Right lung (tissue), 5 donors: Measurements from ENCODE around the gene FASLG. TPM values are rescaled to one million over a fixed set of nuclear protein-coding genes. Genes with fewer than 3 reads are reported as not detected.

ENCODE experiments used
- DNase-seq, 2 donors: peaks; one replicate each; pipeline ENCODE4 v3.0.0-alpha.2; 2013
- polyA plus RNA-seq, 5 donors: library from polyadenylated mRNA; unstranded; fragments of 120-200 nt; gene quantifications; one replicate each; pipeline versions ENCODE4 v1.2.1 to v1.2.3, GENCODE V29; 2013; ENCODE audit warnings: inconsistent platforms in 1 of 5, low replicate concordance in 1 of 5; ENCODE audit not compliant: insufficient read length in 5 of 5, insufficient read depth in 1 of 5

Gene FASLG
- polyA plus RNA-seq, 5 donors: 0.24 to 0.81 (median 0.41) TPM

GRCh38 chr1:172646653-172647052 lies 12.2 kb upstream of the FASLG start:
- no peak for DNase-seq

DNA sequence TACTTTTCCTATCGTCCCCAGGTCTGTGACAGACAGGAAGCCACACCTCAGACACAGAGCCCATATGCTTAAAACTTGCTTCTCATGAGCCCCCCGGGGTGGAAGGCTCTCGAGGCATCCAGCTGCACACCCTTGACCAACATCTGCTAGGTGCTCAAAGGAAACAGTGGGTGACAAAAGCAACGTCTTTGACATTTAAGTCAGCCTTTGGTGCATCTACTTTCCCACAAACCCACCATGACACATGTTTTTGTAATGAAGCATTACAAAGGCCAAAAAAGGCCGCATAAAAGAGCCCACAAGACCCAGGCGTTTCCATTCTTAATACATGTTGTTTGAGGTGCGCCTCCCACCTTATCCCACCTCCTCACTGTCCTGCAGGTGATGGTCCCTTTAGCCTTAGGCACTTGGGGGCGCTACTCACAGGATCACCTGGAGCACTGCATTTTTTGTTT lies 11.8 kb upstream of the FASLG start:
- DNase-seq: no peak

- DNase-seq: no peak
These were observed 10.9 kb upstream of the FASLG start for GRCh38 chr1:172647987-172648386.

- DNase-seq: no peak
These were observed 8.3 kb upstream of the FASLG start for GRCh38 chr1:172650474-172651193.

- DNase-seq: no peak
These were observed 5.7 kb upstream of the FASLG start for GRCh38 chr1:172653015-172653709.

DNA sequence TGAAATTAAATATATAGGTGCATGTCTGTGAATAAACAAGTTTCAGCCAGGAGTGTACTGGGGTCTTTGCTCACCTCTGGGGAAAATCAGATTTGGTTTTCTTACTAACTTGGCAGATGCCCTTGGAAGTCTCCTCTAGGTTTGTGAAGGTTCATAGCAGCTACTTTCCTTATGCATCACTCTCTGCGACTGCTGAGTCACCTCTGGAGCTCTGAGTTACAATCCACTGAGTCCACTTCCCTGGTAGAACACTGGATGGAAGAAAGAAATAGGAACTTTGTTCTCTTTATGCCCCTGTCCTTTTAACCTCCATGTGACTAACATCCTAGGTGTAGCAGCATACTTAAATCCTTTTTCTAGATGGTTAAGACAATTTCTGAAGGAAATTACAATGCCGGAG lies 4.4 kb upstream of the FASLG start:
- no peak for DNase-seq

- DNase-seq: no peak
These were observed 2.3 kb upstream of the FASLG start for GRCh38 chr1:172656576-172656975.

GRCh38 chr1:172657586-172657985 lies 1.3 kb upstream of the FASLG start:
- no peak for DNase-seq

DNA sequence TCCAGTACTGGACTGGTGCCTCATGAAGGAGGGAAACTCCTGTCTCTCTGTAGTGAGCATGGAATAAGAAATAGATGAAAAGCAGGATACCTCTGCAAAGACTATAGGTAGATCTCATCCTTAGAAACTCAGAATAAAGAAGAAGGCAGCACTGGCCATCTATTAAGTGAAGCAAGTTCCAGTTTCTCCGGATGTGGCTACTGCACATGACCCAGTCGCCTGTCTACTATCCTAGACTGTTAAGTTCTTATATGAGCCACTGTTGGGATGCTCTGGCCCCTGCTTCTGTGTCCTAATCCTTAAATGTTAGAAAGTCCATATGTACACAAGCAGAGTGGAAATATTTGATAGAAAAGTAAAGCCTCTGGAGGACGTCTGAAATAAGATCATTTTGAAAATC lies 2.2 kb downstream of the FASLG start:
- DNase-seq: no peak

GRCh38 chr1:172662464-172663109 lies 3.7 kb downstream of the FASLG start:
- DNase-seq: no peak

- no peak for DNase-seq
These were observed 4.8 kb downstream of the FASLG start for GRCh38 chr1:172663732-172664131.

GRCh38 chr1:172668097-172668496 lies 9.2 kb downstream of the FASLG start:
- no peak for DNase-seq

- DNase-seq: no peak
These were observed 10.1 kb downstream of the FASLG start for GRCh38 chr1:172669011-172669410.

DNA sequence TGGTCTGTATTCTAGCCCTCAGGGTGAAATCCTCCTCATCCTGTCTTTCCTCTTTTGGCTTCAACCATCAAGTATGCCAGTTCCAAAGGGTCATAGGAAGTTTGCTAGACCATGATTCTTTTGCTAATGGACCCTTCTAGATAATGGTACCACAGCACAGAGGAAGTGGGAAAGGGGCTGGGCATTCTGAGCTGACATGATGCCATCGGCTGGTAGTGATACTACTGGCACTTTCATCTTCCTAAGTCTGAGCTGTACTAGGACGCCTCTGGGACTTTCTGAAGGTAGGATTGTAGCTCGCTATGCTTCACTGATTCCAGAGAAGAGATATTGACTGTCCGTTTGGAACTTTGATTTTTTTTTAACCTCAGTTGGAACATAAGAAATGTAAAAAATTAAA lies 11.4 kb downstream of the FASLG start:
- DNase-seq: no peak

- DNase-seq: no peak
These were observed 11.9 kb downstream of the FASLG start for GRCh38 chr1:172670791-172671190.

- DNase-seq: no peak
These were observed 12.7 kb downstream of the FASLG start for GRCh38 chr1:172671591-172671990.

DNA sequence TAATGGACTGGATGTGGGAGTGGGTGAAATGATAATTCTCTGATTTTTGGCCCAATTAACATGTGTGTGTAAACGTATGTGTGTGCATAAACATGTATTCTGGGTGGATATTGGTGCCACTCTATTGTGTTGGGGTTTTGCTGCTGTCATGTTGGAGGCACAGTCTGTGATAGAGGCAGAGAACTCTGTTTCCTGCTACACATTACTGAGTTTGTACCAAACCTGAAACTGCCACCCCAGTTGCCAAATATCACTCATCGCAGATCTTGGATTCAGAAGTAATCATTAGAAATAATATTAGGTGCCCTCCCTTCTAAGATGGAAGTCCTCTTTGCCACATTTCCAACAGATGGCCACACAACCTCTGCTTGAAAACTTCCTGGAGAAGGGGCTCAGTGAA lies 13.8 kb downstream of the FASLG start:
- DNase-seq: no peak

- no peak for DNase-seq
These were observed 14.9 kb downstream of the FASLG start for GRCh38 chr1:172673761-172674160.

DNA sequence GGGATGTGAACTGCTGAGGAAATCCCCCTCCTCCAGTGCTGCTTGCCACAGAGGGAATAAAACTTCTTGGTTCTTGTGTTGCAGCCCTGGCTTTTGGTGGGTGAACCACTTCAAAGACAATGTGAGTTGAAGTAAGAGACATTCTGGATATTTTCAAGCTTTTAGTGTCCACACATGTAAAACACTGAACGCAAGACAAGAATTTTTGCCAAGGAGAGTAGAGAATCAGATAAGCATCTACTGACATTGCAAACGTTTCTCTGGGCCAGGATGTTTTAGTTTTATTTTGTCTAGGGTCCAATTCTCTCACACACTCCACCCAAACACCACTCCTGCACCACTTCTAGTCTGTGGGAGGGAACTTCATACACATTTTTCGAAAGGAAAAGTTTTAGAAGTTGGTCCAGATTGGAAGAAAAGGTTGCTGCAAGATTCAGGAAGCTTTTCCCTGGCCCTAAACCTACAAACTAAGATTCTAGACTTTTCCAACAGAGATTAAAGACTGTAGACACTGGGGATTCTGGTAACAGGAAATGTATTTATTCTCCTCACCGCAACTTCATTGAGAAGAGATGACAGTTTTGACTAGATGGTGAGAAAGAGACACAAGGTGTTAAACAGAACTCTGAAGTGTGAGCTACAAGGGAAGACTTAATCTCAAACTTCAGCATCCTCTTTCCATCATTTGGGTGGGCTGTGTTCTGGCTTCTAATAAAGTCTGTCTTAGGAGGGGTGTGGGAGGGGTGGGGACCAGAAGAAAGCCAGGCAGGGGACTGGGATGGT lies 16.1 kb downstream of the FASLG start:
- no peak for DNase-seq

GRCh38 chr1:172679000-172679772 lies 20.3 kb downstream of the FASLG start:
- no peak for DNase-seq

GRCh38 chr1:172680244-172680643 lies 21.3 kb downstream of the FASLG start:
- DNase-seq: no peak
